Astrocyte (in vitro differentiated cells and primary cell): ENCODE results near the gene HACE1. TPM values are rescaled to one million over a fixed set of nuclear protein-coding genes. Genes with fewer than 3 reads are reported as not detected.
A peak's percentile ranks its signal among the peaks of the same experiment; 100 is the strongest.

Source experiments
- DNase-seq: peaks from one replicate; pipeline ENCODE4 v3.0.0-alpha.2; 2010; ENCODE audit warnings: low read depth
- FAIRE-seq: peaks from 2 replicates; lab custom pipeline; 2011; peaks lifted over from hg19 to GRCh38; lab: Jason Lieb, UNC
- H2AFZ ChIP-seq: 2 replicates; pipeline ENCODE4 v1.6.0; 2012; ENCODE audit warnings: low read depth, low read length, inconsistent platforms
- H3K27ac ChIP-seq: 2 replicates; pipeline ENCODE4 v1.5.1; 2011; ENCODE audit warnings: low read depth, low read length, inconsistent platforms
- H3K27me3 ChIP-seq: 2 replicates; pipeline ENCODE4 v1.6.0; 2011; ENCODE audit warnings: low read length, inconsistent platforms; ENCODE audit not compliant: insufficient read depth
- H3K36me3 ChIP-seq: 2 replicates; pipeline ENCODE4 v1.5.1; 2011; ENCODE audit warnings: low read length, inconsistent platforms; ENCODE audit not compliant: insufficient read depth
- H3K4me1 ChIP-seq: 2 replicates; pipeline ENCODE4 v1.5.1; 2011; ENCODE audit warnings: low read length, inconsistent platforms; ENCODE audit not compliant: insufficient read depth
- H3K4me2 ChIP-seq: 2 replicates; pipeline ENCODE4 v1.6.0; 2012; ENCODE audit warnings: low read length, inconsistent platforms
- H3K4me3 ChIP-seq: 2 replicates; pipeline ENCODE4 v1.5.1; 2011; ENCODE audit warnings: low read depth, mild to moderate bottlenecking, low read length, inconsistent platforms; ENCODE audit not compliant: insufficient read depth
- H3K79me2 ChIP-seq: 2 replicates; pipeline ENCODE4 v1.6.0; 2012; ENCODE audit warnings: mild to moderate bottlenecking, low read length, inconsistent platforms; ENCODE audit not compliant: insufficient read depth
- H3K9ac ChIP-seq: 2 replicates; pipeline ENCODE4 v1.6.0; 2012; ENCODE audit warnings: mild to moderate bottlenecking, low read length, inconsistent platforms
- H3K9me3 ChIP-seq: 2 replicates; pipeline ENCODE4 v1.5.1; 2012; ENCODE audit warnings: low read depth, mild to moderate bottlenecking, low read length, inconsistent platforms; ENCODE audit not compliant: insufficient read depth
- H4K20me1 ChIP-seq: 2 replicates; pipeline ENCODE4 v1.6.0; 2012; ENCODE audit warnings: low read length, inconsistent platforms; ENCODE audit not compliant: insufficient read depth
- H3K27ac Mint-ChIP-seq: one replicate; pipeline ENCODE4 v1.8.0; 2021; ENCODE audit warnings: mild to moderate bottlenecking, mixed read lengths; ENCODE audit not compliant: unreplicated experiment
- H3K27me3 Mint-ChIP-seq: one replicate; pipeline ENCODE4 v1.8.0; 2021; ENCODE audit warnings: low read depth, mixed read lengths; ENCODE audit not compliant: unreplicated experiment
- H3K36me3 Mint-ChIP-seq: one replicate; pipeline ENCODE4 v1.8.0; 2021; ENCODE audit warnings: low read depth, mixed read lengths; ENCODE audit not compliant: unreplicated experiment
- H3K4me1 Mint-ChIP-seq: one replicate; pipeline ENCODE4 v1.8.0; 2021; ENCODE audit warnings: low read depth, mixed read lengths; ENCODE audit not compliant: unreplicated experiment
- H3K4me3 Mint-ChIP-seq: one replicate; pipeline ENCODE4 v1.8.0; 2021; ENCODE audit warnings: mild to moderate bottlenecking, moderate library complexity, mixed read lengths; ENCODE audit not compliant: unreplicated experiment
- H3K9me3 Mint-ChIP-seq: one replicate; pipeline ENCODE4 v1.8.0; 2021; ENCODE audit warnings: mild to moderate bottlenecking, mixed read lengths; ENCODE audit not compliant: unreplicated experiment
- CTCF ChIP-seq: IDR thresholded peaks from 2 replicates; pipeline ENCODE4 v1.5.1; 2011; ENCODE audit warnings: low read depth, mild to moderate bottlenecking, inconsistent platforms, low read length, moderate library complexity; ENCODE audit not compliant: insufficient read depth
- EZH2 ChIP-seq: IDR thresholded peaks from 2 replicates; pipeline ENCODE4 v1.6.1; 2012; ENCODE audit warnings: mild to moderate bottlenecking, low read length, inconsistent platforms; ENCODE audit not compliant: insufficient read depth
- total RNA-seq: library from RNA; stranded (reverse); gene quantifications from 2 replicates; pipeline ENCODE4 v1.2.1, GENCODE V29; 2021

HACE1 gene
- total RNA-seq, 1 donor from 2014 or later, result 13.8 TPM

- DNase-seq (no peak), FAIRE-seq (no peak)
- no peaks in the 10 kb centered on the region for H3K4me1 Mint-ChIP-seq
- H3K4me3 Mint-ChIP-seq, result no peak overlapping the region
- peaks cover 12% of the 10 kb centered on the region for H3K9me3 Mint-ChIP-seq
- Histone ChIP-seq H3K4me2 (no peak overlapping the region), H3K4me1 (no peaks in the 10 kb centered on the region), H3K79me2 (no peaks in the 10 kb centered on the region), H2AFZ (no peak overlapping the region), H3K4me3 (no peak overlapping the region), H3K36me3 (no peaks in the 10 kb centered on the region), H3K27ac (no peak overlapping the region), H3K9me3 (peaks cover 4% of the 10 kb centered on the region), H3K27me3 (peaks cover 3% of the 10 kb centered on the region), H4K20me1 (no peaks in the 10 kb centered on the region), H3K9ac (no peak overlapping the region)
- no peaks in the 10 kb centered on the region for H3K36me3 Mint-ChIP-seq
- TF ChIP-seq CTCF (no peak), EZH2 (no peak)
- H3K27me3 Mint-ChIP-seq, result peaks cover 2% of the 10 kb centered on the region
- H3K27ac Mint-ChIP-seq, result no peak overlapping the region
Observed at GRCh38 chr6:104888066-104888465, 28.3 kb upstream of the HACE1 start.

GRCh38 chr6:104887350-104887749 lies 27.6 kb upstream of the HACE1 start:
- H3K4me1 ChIP-seq, result no peaks in the 10 kb centered on the region
- H4K20me1 ChIP-seq, result no peaks in the 10 kb centered on the region
- no peak overlapping the region for H3K27ac ChIP-seq
- TF ChIP-seq CTCF, result no peak
- no peak for TF ChIP-seq EZH2
- Mint-ChIP-seq H3K4me1 (no peaks in the 10 kb centered on the region), H3K27me3 (peaks cover 3% of the 10 kb centered on the region), H3K4me3 (no peak overlapping the region), H3K9me3 (peaks cover 12% of the 10 kb centered on the region), H3K27ac (no peak overlapping the region), H3K36me3 (no peaks in the 10 kb centered on the region)
- no peak overlapping the region for H3K4me3 ChIP-seq
- H2AFZ ChIP-seq, result no peak overlapping the region
- H3K79me2 ChIP-seq, result no peaks in the 10 kb centered on the region
- no peak overlapping the region for H3K9ac ChIP-seq
- DNase-seq, result peak; percentile 12
- H3K9me3 ChIP-seq, result peaks cover 4% of the 10 kb centered on the region
- peaks cover 3% of the 10 kb centered on the region for H3K27me3 ChIP-seq
- FAIRE-seq, result no peak
- H3K4me2 ChIP-seq, result no peak overlapping the region
- no peaks in the 10 kb centered on the region for H3K36me3 ChIP-seq

GRCh38 chr6:104885518-104886043 lies 25.9 kb upstream of the HACE1 start:
- Mint-ChIP-seq H3K27me3 (peaks cover 4% of the 10 kb centered on the region), H3K4me3 (no peak overlapping the region), H3K4me1 (no peaks in the 10 kb centered on the region), H3K9me3 (peaks cover 8% of the 10 kb centered on the region), H3K36me3 (no peaks in the 10 kb centered on the region), H3K27ac (no peak overlapping the region)
- H3K4me2 ChIP-seq, result no peak overlapping the region
- H3K79me2 ChIP-seq, result no peaks in the 10 kb centered on the region
- H3K4me3 ChIP-seq, result no peak overlapping the region
- no peak overlapping the region for H2AFZ ChIP-seq
- no peak overlapping the region for H3K27ac ChIP-seq
- H3K9me3 ChIP-seq, result peaks cover 4% of the 10 kb centered on the region
- TF ChIP-seq EZH2 (no peak), CTCF (no peak)
- H3K27me3 ChIP-seq, result peaks cover 3% of the 10 kb centered on the region
- no peaks in the 10 kb centered on the region for H3K4me1 ChIP-seq
- no peak overlapping the region for H3K9ac ChIP-seq
- no peaks in the 10 kb centered on the region for H4K20me1 ChIP-seq
- DNase-seq, result no peak
- H3K36me3 ChIP-seq, result no peaks in the 10 kb centered on the region
- FAIRE-seq, result no peak
